Kidney epithelial cell (primary cell): ENCODE data around the gene CDK14. TPM values are rescaled to one million over a fixed set of nuclear protein-coding genes. Genes with fewer than 3 reads are reported as not detected.

Source experiments
- DNase-seq: peaks from one replicate; pipeline ENCODE4 v3.0.0-alpha.2; 2010; ENCODE audit warnings: low read depth
- H3K27me3 ChIP-seq: 2 replicates; pipeline ENCODE4 v1.6.0; 2011; ENCODE audit warnings: low read length; ENCODE audit not compliant: control insufficient read depth, insufficient read depth
- H3K36me3 ChIP-seq: 2 replicates; pipeline ENCODE4 v1.5.1; 2011; ENCODE audit warnings: low read length; ENCODE audit not compliant: control insufficient read depth, insufficient read depth
- H3K4me3 ChIP-seq: 2 replicates; pipeline ENCODE4 v1.5.1; 2011; ENCODE audit warnings: low read depth, mild to moderate bottlenecking, control low read depth, low read length
- total RNA-seq: library from RNA; depleted of rRNA; stranded (reverse); fragments of >200 nt; gene quantifications from 2 replicates; pipeline ENCODE4 v1.2.3, GENCODE V29; 2015
- TF ChIP-seq, protein P1 (sequence below): IDR thresholded peaks from 2 replicates; pipeline ENCODE4 v1.5.1; 2011; ENCODE audit warnings: mild to moderate bottlenecking, moderate library complexity, low read length, control low read depth, inconsistent platforms; ENCODE audit not compliant: insufficient read depth, poor library complexity, severe bottlenecking

CDK14 gene
- total RNA-seq, 1 donor from 2014 or later: 18.2 TPM

DNA sequence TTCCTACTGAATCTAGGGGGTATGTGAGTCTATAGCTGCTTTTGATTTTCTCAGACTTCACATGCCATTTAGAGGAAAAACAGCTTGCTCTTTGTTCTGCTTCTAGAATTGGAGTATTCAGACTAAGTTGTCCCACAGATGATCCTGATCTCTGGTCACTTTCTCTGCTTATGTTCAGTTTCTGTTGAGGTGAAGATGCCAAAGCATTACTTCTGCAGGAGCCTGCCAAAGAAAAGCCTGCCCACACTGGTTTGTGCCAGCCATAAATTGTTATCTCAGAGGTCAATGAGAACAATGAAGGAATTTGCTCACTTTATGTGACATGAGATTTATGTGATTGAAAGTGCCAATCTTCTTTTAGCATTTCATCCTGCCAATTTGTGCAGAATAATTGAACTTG lies 163.6 kb downstream of the CDK14 start:
- DNase-seq: no peak
- H3K36me3 ChIP-seq: no peaks in the 10 kb centered on the region
- H3K4me3 ChIP-seq: no peak overlapping the region
- no peaks in the 10 kb centered on the region for H3K27me3 ChIP-seq
- TF ChIP-seq, protein P1, sequence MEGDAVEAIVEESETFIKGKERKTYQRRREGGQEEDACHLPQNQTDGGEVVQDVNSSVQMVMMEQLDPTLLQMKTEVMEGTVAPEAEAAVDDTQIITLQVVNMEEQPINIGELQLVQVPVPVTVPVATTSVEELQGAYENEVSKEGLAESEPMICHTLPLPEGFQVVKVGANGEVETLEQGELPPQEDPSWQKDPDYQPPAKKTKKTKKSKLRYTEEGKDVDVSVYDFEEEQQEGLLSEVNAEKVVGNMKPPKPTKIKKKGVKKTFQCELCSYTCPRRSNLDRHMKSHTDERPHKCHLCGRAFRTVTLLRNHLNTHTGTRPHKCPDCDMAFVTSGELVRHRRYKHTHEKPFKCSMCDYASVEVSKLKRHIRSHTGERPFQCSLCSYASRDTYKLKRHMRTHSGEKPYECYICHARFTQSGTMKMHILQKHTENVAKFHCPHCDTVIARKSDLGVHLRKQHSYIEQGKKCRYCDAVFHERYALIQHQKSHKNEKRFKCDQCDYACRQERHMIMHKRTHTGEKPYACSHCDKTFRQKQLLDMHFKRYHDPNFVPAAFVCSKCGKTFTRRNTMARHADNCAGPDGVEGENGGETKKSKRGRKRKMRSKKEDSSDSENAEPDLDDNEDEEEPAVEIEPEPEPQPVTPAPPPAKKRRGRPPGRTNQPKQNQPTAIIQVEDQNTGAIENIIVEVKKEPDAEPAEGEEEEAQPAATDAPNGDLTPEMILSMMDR: no peak

DNA sequence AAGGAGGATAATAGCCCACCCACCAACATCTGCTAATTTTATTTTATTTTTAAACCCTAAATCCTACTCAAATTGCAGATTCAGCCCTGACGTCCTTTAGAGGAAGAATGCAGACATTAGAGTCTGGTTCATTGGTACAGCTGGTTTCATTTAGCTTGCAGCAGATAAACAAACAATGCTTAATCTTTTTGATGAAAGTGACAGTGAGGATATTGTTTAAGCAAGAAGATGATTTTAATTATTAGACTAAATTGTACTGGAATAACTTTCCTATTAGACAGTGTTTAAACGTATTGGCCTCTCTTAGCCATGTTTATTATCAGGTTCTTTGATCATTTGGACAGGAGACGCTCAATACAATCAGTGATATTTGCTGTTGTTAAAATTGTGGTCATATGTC lies 164.8 kb downstream of the CDK14 start:
- no peaks in the 10 kb centered on the region for H3K27me3 ChIP-seq
- H3K36me3 ChIP-seq: no peaks in the 10 kb centered on the region
- H3K4me3 ChIP-seq: no peak overlapping the region
- no peak for DNase-seq
- TF ChIP-seq, protein P1: no peak

DNA sequence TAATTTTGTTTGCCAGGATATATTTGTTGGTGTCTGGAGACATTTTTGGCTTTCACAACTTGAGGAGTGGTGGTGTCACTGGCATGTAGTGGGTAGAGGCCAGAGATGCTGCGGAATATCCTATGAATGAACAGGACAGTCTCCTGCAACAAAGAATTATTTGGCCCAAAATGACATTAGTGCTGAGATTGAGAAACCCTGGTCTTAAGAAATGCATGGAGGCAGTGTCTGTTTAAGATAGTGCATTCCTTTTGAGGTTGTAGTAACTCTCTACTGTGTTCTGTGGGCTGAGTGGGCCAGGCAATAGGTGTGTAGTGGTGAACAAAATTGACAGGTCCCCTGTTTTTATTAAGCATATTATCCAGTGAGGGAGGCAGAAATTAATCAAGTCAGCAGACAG lies 165.5 kb downstream of the CDK14 start:
- Histone ChIP-seq H3K4me3 (no peak overlapping the region), H3K36me3 (no peaks in the 10 kb centered on the region), H3K27me3 (no peaks in the 10 kb centered on the region)
- TF ChIP-seq, protein P1: no peak
- DNase-seq: no peak

DNA sequence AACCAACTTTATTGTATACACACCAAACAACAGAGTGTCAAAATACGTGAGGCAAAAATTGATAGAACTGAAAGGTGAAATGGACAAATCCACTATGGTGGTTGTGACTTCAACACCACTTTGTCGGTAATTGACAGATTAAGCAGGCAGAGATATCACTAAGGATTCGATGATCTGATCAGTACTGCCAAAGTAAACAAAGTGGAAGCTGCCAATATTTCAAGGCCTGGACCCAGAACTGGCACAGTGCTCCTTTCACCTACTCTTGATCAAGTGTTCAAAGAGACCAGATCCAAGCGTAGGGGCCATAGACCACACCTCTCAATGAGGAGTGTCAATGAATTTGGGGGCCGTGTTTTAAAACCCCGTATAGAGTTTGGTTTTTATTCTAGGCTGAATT lies 167.0 kb downstream of the CDK14 start:
- no peak for DNase-seq
- Histone ChIP-seq H3K4me3 (no peak overlapping the region), H3K27me3 (no peaks in the 10 kb centered on the region), H3K36me3 (no peaks in the 10 kb centered on the region)
- TF ChIP-seq, protein P1: no peak

DNA sequence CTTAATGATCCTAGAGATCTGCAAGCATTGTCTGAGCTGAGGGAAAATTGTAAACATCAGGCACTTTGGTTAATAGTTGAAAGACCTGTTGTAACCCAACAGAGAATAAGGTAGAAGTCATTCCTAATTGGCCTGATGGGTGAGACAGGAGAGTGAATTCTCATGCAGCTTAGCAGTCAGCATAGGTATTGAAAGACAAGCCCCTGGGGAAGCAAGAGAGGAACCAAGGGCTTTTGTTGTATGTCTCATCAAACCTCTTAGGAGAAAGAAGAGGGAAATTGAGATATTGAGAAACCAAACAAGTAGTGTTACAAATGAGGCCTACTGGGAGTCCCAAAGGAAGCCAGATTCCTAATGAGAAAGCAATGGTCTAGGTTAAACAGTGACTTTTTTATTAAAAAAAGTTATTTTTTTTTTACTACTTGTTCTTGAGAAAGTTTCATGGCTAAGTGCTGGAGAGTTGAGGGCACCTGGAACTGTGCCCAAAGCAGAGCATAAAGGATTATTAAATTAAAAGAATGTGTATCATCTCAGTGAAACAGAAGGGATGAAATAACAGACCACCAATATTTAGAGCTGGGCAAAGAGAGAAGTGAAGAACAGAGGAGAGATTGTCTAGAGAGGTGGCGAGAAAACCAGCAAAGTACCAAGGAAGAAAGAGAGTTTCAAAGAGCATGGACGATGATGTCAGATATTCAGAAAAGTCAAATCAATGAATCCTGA lies 168.9 kb downstream of the CDK14 start:
- TF ChIP-seq, protein P1: no peak
- no peak for DNase-seq
- no peaks in the 10 kb centered on the region for H3K27me3 ChIP-seq
- no peak overlapping the region for H3K4me3 ChIP-seq
- H3K36me3 ChIP-seq: no peaks in the 10 kb centered on the region
